ENCODE data around the gene RNF222. TPM values are rescaled to one million over a fixed set of nuclear protein-coding genes. Genes with fewer than 3 reads are reported as not detected.

Gene RNF222
- total and polyA plus RNA-seq, 2 of the 8 experiments (the other 6 are each of a cell fraction or from before 2014, with no cell fraction given), result not detected

DNA sequence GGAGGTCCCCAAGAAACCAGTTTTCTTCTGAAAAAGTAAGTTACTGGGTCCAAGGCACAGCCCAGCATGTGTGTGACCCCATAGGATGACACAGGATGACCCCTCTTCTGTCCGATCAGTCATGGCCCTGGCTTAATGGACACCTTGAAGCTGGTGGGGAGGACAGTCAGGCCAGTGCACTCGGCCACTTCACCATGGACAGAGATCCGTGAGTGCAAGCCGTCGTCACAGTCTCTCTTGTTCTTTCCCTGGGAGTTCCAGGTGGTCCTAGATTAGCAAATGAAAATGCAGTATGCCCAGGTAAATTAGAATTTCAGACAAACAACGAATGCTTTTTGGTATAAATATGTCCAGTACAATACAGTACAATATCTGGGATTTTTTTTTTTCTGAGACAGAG is 1.4 kb upstream of the RNF222 start:
- Histone ChIP-seq H2BK5ac (ENCODE audit: low read depth, low read length) (no peak overlapping the region), H3K4me1 (replicated peaks in 1 of 4; ENCODE audit: control insufficient read depth in 3 of 4, insufficient read depth in 4 of 4, low read length in 3 of 4) (no peaks in the 10 kb centered on the region; a peak in 1 of 7 replicates), H4K20me1 (replicated peaks in 1 of 2; ENCODE audit: control insufficient read depth in 1 of 2, insufficient read depth in 2 of 2, low read length in 2 of 2) (no peaks in the 10 kb centered on the region), H3K4ac (replicated peaks; ENCODE audit: insufficient read length, low read depth, low read length) (no peak overlapping the region), H2AK5ac (ENCODE audit: low read depth, low read length) (no peak overlapping the region), H4K91ac (replicated peaks; ENCODE audit: insufficient read length, low read length) (peak overlapping the region; percentile 55), H4K5ac (ENCODE audit: insufficient read length, low read depth, low read length) (no peak overlapping the region), H3K79me2 (ENCODE audit: control insufficient read depth in 1 of 2, insufficient read depth in 2 of 2, low read length in 2 of 2) (no peaks in the 10 kb centered on the region), H2BK120ac (replicated peaks; ENCODE audit: low read depth, low read length) (no peak overlapping the region), H4K8ac (ENCODE audit: extremely low read depth, insufficient read depth, low read length) (no peak overlapping the region), H3K9ac (replicated peaks in 1 of 4; ENCODE audit: extremely low read depth in 1 of 4, low read depth in 3 of 4, low read length in 3 of 4) (no peak overlapping the region), H3K23ac (ENCODE audit: insufficient read length) (no peak overlapping the region), H2AFZ (ENCODE audit: low read length) (no peak overlapping the region), H2BK12ac (ENCODE audit: low read depth, low read length) (no peak overlapping the region), H3K18ac (ENCODE audit: extremely low read depth, low read length) (no peak overlapping the region), H3K4me3 (ENCODE audit: extremely low read depth in 1 of 4, insufficient read depth in 2 of 4, low read depth in 3 of 4, low read length in 4 of 4) (no peak overlapping the region), H3K14ac (ENCODE audit: insufficient read length) (no peak overlapping the region), H3K27ac (ENCODE audit: low read depth, low read length) (no peak overlapping the region), H3K27me3 (replicated peaks in 1 of 4; ENCODE audit: control insufficient read depth in 3 of 4, extremely low read depth in 1 of 4, insufficient read depth in 3 of 4, low read length in 3 of 4) (no peaks in the 10 kb centered on the region), H3K4me2 (ENCODE audit: insufficient read depth in 1 of 2, low read depth in 2 of 2, low read length in 2 of 2) (no peak overlapping the region), H3K9me3 (ENCODE audit: insufficient read depth in 2 of 2, low read depth in 1 of 2, low read length in 1 of 2) (no peaks in the 10 kb centered on the region), H3K36me3 (ENCODE audit: control insufficient read depth in 2 of 4, insufficient read depth in 4 of 4, low read length in 3 of 4) (no peaks in the 10 kb centered on the region), H3K23me2 (ENCODE audit: low read depth, low read length) (no peaks in the 10 kb centered on the region; the same call in 1 of the 2 replicates), H3K56ac (replicated peaks; ENCODE audit: insufficient read length, low read depth, low read length) (no peak overlapping the region), H2BK20ac (ENCODE audit: low read length) (no peak overlapping the region), H2BK15ac (ENCODE audit: low read length) (no peak overlapping the region), H3K79me1 (ENCODE audit: low read depth, low read length) (no peaks in the 10 kb centered on the region)
- ChIA-PET CTCF (ENCODE audit: partially characterized antibody) (no interaction called here), POLR2A (ENCODE audit: partially characterized antibody) (interaction anchor here (0.6 kb wide), 1 partner anchor 17 kb away, joined by 3 read pairs; no protein-coding TSS in a partner anchor)
- FAIRE-seq, result no peak
- WGBS, 2 experiments (ENCODE audit: extremely low coverage in 1 of 2, insufficient coverage in 1 of 2, insufficient read length in 1 of 2, insufficient replicate concordance in 2 of 2, low coverage in 1 of 2, low lambda C conversion rate in 2 of 2, missing lambda C conversion rate in 1 of 2), result 74% methylated on average over 6 of the region's 6 CpGs; no CpG with 5 or more reads in 1 of the 2 experiments
- no peak for TF ChIP-seq CBX8 (IDR thresholded peaks at IDR 0.05; ENCODE audit: borderline replicate concordance, low read depth, low read length)
- TF ChIP-seq, protein P1, sequence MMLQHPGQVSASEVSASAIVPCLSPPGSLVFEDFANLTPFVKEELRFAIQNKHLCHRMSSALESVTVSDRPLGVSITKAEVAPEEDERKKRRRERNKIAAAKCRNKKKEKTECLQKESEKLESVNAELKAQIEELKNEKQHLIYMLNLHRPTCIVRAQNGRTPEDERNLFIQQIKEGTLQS (IDR thresholded peaks at IDR 0.05; ENCODE audit: insufficient read depth, low read depth, low read length), result no peak
- no peak for DNase-seq (ENCODE audit: low read depth in 1 of 2, low spot score in 2 of 2)

Data from H1 (cell line).